ENCODE results near the gene GPC1.

GRCh38 chr2:240464514-240465241 is 29.2 kb downstream of the GPC1 start:
- TF ChIP-seq PATZ1 (CRISPR knock-in tag; IDR thresholded peaks at IDR 0.05; ENCODE audit: borderline replicate concordance) (no peak), PPARA (CRISPR knock-in tag; IDR thresholded peaks at IDR 0.05; ENCODE audit: borderline replicate concordance) (no peak), SNAI2 (CRISPR knock-in tag; IDR thresholded peaks at IDR 0.05) (no peak), ARNTL (CRISPR knock-in tag; IDR thresholded peaks at IDR 0.05; ENCODE audit: borderline replicate concordance, low read depth) (no peak), ZFP3 (CRISPR knock-in tag; IDR thresholded peaks at IDR 0.05) (no peak), ESRRG (CRISPR knock-in tag; IDR thresholded peaks at IDR 0.05) (no peak), RARB (CRISPR knock-in tag; IDR thresholded peaks at IDR 0.05) (no peak)
